Activated CD4-positive, CD25-positive, alpha-beta regulatory T cell treated with anti-CD3 and anti-CD28 coated beads, Interleukin-2, amount 50 U/mL, for 72 hours (primary cell): ENCODE measurements around the gene NFATC2.

ENCODE experiments used
- DNase-seq: peaks from one replicate; pipeline ENCODE4 v3.0.0; 2021

The NFATC2 gene

GRCh38 chr20:51447765-51448148 lies 94.8 kb downstream of the NFATC2 start:
- no peak for DNase-seq

- no peak for DNase-seq
These were observed 95.3 kb downstream of the NFATC2 start for GRCh38 chr20:51447097-51447764.

GRCh38 chr20:51446656-51447055 lies 95.9 kb downstream of the NFATC2 start:
- DNase-seq, result no peak

GRCh38 chr20:51446230-51446629 lies 96.3 kb downstream of the NFATC2 start:
- DNase-seq, result no peak

GRCh38 chr20:51445591-51445990 lies 96.9 kb downstream of the NFATC2 start:
- no peak for DNase-seq

GRCh38 chr20:51444922-51445438 lies 97.5 kb downstream of the NFATC2 start:
- no peak for DNase-seq

GRCh38 chr20:51444467-51444866 lies 98.1 kb downstream of the NFATC2 start:
- DNase-seq, result no peak

- DNase-seq, result no peak
These were observed 99.9 kb downstream of the NFATC2 start for GRCh38 chr20:51442602-51443001.

- DNase-seq, result no peak
These were observed 101.9 kb downstream of the NFATC2 start for GRCh38 chr20:51440589-51440988.

- no peak for DNase-seq
These were observed 103.3 kb downstream of the NFATC2 start for GRCh38 chr20:51439160-51439689.

GRCh38 chr20:51438136-51438535 lies 104.4 kb downstream of the NFATC2 start:
- no peak for DNase-seq

- DNase-seq, result no peak
These were observed 105.2 kb downstream of the NFATC2 start for GRCh38 chr20:51437182-51437924.

- no peak for DNase-seq
These were observed 107.8 kb downstream of the NFATC2 start for GRCh38 chr20:51434580-51435247.

- DNase-seq, result no peak
These were observed 108.5 kb downstream of the NFATC2 start for GRCh38 chr20:51434026-51434425.

GRCh38 chr20:51432875-51433274 lies 109.6 kb downstream of the NFATC2 start:
- DNase-seq, result no peak

- no peak for DNase-seq
These were observed 110.2 kb downstream of the NFATC2 start for GRCh38 chr20:51432251-51432784.

- no peak for DNase-seq
These were observed 111.2 kb downstream of the NFATC2 start for GRCh38 chr20:51431321-51431720.

- no peak for DNase-seq
These were observed 112.1 kb downstream of the NFATC2 start for GRCh38 chr20:51430198-51430950.

GRCh38 chr20:51429696-51430095 lies 112.8 kb downstream of the NFATC2 start:
- no peak for DNase-seq

- no peak for DNase-seq
These were observed 113.4 kb downstream of the NFATC2 start for GRCh38 chr20:51429144-51429482.

GRCh38 chr20:51428401-51429143 lies 113.9 kb downstream of the NFATC2 start:
- DNase-seq, result no peak
